ENCODE data around the gene NPDC1. TPM values are rescaled to one million over a fixed set of nuclear protein-coding genes. Genes with fewer than 3 reads are reported as not detected.

The NPDC1 gene
- total RNA-seq, 1 donor from 2014 or later: 260 TPM

DNA sequence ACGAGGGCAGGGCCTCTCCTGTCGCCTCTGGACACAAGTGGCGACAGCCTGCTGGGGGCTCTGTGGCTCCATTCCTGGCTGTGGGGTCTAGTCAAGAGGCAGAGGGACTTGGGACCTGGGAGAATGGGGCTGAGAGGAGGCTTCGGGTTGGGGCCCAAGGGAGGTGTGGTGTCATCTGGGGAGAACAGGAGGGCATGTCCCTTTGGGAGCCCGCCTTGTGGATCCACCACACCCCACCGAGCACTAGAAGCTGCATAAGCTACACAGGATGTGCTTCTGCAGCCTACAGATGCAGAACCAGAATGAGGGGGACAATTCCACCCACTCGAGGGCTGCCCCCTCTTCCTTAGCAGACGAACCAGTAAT lies 36.9 kb upstream of the NPDC1 start:
- no peak overlapping the region for H3K27ac Mint-ChIP-seq (ENCODE audit: unreplicated experiment)
- peaks cover 7% of the 10 kb centered on the region for H3K4me1 Mint-ChIP-seq (ENCODE audit: low read depth, unreplicated experiment)
- peaks cover 11% of the 10 kb centered on the region for H3K27me3 Mint-ChIP-seq (ENCODE audit: unreplicated experiment)
- H3K4me3 Mint-ChIP-seq (ENCODE audit: unreplicated experiment): no peak overlapping the region
- DNase-seq: no peak
- H3K36me3 Mint-ChIP-seq (ENCODE audit: unreplicated experiment): peaks cover 4% of the 10 kb centered on the region
- TF ChIP-seq, protein P1, sequence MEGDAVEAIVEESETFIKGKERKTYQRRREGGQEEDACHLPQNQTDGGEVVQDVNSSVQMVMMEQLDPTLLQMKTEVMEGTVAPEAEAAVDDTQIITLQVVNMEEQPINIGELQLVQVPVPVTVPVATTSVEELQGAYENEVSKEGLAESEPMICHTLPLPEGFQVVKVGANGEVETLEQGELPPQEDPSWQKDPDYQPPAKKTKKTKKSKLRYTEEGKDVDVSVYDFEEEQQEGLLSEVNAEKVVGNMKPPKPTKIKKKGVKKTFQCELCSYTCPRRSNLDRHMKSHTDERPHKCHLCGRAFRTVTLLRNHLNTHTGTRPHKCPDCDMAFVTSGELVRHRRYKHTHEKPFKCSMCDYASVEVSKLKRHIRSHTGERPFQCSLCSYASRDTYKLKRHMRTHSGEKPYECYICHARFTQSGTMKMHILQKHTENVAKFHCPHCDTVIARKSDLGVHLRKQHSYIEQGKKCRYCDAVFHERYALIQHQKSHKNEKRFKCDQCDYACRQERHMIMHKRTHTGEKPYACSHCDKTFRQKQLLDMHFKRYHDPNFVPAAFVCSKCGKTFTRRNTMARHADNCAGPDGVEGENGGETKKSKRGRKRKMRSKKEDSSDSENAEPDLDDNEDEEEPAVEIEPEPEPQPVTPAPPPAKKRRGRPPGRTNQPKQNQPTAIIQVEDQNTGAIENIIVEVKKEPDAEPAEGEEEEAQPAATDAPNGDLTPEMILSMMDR (IDR thresholded peaks at IDR 0.05; ENCODE audit: partially characterized antibody, unreplicated experiment): no peak
- H3K9me3 Mint-ChIP-seq (ENCODE audit: unreplicated experiment): peaks cover 12% of the 10 kb centered on the region

DNA sequence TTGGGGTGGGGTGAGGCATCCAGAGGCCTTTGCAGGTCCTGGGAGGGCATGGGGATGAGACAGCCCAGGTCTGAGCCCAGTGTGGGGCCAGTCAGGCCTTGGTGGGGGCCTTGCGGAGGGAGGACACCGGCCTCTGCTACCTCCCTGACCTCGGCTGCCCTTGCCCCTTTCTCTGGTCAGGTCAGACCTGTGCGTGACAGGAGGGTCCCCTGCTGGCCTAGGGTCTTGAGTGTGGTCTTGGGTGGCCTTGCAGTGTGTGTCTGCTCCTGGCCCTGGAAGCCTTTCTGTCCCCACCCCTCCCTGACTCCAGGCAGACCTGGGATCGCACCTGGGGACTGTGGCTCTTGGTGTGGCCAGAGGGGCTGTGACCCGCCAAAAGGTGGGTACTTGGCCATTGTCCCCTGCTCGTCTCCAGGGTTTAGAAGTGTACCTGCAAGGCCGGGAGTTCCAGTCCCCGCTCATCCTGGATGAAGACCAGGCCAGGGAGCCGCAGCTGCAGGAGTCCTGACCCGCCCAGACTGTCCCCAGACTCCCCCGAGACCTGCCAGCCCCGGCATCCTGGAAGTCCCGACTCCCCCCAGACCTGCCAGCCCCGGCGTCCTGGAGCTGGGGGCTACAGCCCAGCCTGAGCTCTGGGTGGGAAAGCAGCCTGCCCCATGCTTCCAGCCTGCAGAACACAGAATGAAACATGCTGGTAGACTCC lies 36.4 kb upstream of the NPDC1 start:
- H3K4me3 Mint-ChIP-seq (ENCODE audit: unreplicated experiment): no peak overlapping the region
- H3K27ac Mint-ChIP-seq (ENCODE audit: unreplicated experiment): no peak overlapping the region
- H3K9me3 Mint-ChIP-seq (ENCODE audit: unreplicated experiment): peaks cover 7% of the 10 kb centered on the region
- TF ChIP-seq, protein P1 (IDR thresholded peaks at IDR 0.05; ENCODE audit: partially characterized antibody, unreplicated experiment): no peak
- DNase-seq: no peak
- H3K4me1 Mint-ChIP-seq (ENCODE audit: low read depth, unreplicated experiment): peaks cover 2% of the 10 kb centered on the region
- no peaks in the 10 kb centered on the region for H3K36me3 Mint-ChIP-seq (ENCODE audit: unreplicated experiment)
- peaks cover 9% of the 10 kb centered on the region for H3K27me3 Mint-ChIP-seq (ENCODE audit: unreplicated experiment)

DNA sequence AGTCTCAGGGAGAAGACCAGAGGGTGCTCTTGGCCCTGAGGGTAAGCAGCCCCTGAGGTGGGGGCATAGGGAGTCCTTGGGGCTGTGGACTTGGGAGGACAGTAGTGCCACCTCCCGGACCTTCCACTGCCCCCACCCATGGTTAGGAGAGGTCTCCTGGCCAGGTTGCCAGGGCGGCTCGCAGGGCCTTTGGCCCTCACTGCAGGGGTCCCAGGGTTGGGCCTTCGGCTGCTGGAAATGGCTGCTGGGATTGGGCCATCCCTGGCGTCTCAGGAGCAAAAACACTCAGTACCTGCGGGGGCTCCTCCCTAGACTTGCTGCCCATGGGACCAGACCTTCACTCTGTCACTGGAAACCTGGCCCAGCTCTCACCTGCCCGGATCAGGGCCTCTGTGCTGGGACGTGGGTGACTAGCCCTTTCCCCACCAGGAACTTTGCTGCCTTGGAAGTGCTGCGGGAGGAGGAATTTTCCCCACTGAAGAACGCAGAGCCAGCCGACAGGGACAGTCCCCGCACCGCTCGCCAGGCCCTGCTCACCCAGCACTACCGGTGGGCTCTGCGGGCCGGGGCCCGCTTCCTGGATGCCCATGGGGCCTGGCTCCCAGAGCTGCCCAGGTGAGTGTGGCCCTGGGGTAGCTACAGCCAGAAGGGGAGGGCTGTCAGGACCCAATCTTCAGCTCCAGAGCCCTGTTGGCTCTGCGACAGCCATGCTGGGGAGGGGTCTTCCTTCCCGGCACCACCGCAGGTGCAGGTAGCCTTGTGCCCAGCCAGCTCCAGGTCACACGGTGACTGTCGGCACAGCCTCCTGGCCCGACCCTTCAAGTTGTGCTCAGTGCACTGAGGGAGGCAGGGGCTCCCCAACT lies 34.5 kb upstream of the NPDC1 start:
- H3K27ac Mint-ChIP-seq (ENCODE audit: unreplicated experiment): no peak overlapping the region
- H3K9me3 Mint-ChIP-seq (ENCODE audit: unreplicated experiment): peaks cover 3% of the 10 kb centered on the region
- H3K27me3 Mint-ChIP-seq (ENCODE audit: unreplicated experiment): peaks cover 9% of the 10 kb centered on the region
- no peak overlapping the region for H3K4me3 Mint-ChIP-seq (ENCODE audit: unreplicated experiment)
- no peak for DNase-seq
- TF ChIP-seq, protein P1 (IDR thresholded peaks at IDR 0.05; ENCODE audit: partially characterized antibody, unreplicated experiment): no peak
- H3K4me1 Mint-ChIP-seq (ENCODE audit: low read depth, unreplicated experiment): no peaks in the 10 kb centered on the region
- H3K36me3 Mint-ChIP-seq (ENCODE audit: unreplicated experiment): no peaks in the 10 kb centered on the region

DNA sequence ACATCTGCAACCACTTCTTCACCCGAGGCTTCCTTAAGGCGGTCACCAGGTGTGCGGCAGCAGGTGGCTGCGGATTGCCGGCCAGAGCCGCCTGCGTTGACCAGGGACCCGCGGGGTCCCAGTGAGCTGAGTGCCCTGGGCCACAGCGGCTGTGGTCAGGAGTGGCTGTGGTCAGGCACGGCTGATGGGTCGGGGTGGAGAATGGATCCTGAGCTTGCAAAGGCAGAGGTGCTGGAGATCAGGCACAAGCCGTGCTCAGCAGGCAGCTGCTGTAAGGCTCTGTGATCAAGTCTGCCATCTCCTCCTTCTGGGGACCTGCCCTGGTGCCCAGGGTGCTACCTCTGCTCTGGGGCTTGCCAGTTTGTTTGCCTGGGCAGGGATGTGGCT lies 33.4 kb upstream of the NPDC1 start:
- H3K27ac Mint-ChIP-seq (ENCODE audit: unreplicated experiment): no peak overlapping the region
- no peak for DNase-seq
- no peaks in the 10 kb centered on the region for H3K36me3 Mint-ChIP-seq (ENCODE audit: unreplicated experiment)
- peaks cover 3% of the 10 kb centered on the region for H3K9me3 Mint-ChIP-seq (ENCODE audit: unreplicated experiment)
- H3K27me3 Mint-ChIP-seq (ENCODE audit: unreplicated experiment): peaks cover 11% of the 10 kb centered on the region
- no peak overlapping the region for H3K4me3 Mint-ChIP-seq (ENCODE audit: unreplicated experiment)
- TF ChIP-seq, protein P1 (IDR thresholded peaks at IDR 0.05; ENCODE audit: partially characterized antibody, unreplicated experiment): no peak
- H3K4me1 Mint-ChIP-seq (ENCODE audit: low read depth, unreplicated experiment): no peaks in the 10 kb centered on the region

All from glutamatergic neuron (in vitro differentiated cells).